HG03025 (cell line): ENCODE results near the gene BMF.

ENCODE experiments used
- ATAC-seq: cut with Tn5 transposase; IDR thresholded peaks from one replicate; pipeline ENCODE4 v1.9.1; 2021; ENCODE audit warnings: mild to moderate bottlenecking, moderate library complexity; ENCODE audit not compliant: unreplicated experiment, low FRiP score

The BMF gene

GRCh38 chr15:40104296-40104864 lies 4.3 kb downstream of the BMF start:
- ATAC-seq: no peak

DNA sequence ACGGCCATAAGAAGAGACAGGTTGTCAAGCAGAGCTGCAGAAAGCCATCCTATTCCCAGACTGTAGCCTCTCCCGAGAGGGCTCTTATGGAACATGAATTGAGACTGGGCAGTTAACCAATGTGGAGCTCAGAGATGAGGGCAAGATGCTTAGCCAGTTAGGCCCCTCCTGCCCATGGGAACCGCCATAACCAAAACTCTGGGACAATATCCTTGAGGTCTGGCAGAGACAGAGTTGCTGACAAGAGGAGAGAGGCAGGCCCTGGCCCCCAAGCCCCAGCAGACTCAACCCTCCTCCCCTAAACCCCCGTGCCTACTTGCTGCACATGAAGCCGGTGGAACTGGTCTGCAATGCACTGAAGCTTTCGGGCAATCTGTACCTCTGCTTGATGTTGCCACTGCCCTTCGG lies 4.8 kb downstream of the BMF start:
- ATAC-seq: no peak

- no peak for ATAC-seq
Measured at GRCh38 chr15:40102897-40103858, 5.5 kb downstream of the BMF start.

GRCh38 chr15:40100947-40101905 lies 7.5 kb downstream of the BMF start:
- ATAC-seq: no peak

DNA sequence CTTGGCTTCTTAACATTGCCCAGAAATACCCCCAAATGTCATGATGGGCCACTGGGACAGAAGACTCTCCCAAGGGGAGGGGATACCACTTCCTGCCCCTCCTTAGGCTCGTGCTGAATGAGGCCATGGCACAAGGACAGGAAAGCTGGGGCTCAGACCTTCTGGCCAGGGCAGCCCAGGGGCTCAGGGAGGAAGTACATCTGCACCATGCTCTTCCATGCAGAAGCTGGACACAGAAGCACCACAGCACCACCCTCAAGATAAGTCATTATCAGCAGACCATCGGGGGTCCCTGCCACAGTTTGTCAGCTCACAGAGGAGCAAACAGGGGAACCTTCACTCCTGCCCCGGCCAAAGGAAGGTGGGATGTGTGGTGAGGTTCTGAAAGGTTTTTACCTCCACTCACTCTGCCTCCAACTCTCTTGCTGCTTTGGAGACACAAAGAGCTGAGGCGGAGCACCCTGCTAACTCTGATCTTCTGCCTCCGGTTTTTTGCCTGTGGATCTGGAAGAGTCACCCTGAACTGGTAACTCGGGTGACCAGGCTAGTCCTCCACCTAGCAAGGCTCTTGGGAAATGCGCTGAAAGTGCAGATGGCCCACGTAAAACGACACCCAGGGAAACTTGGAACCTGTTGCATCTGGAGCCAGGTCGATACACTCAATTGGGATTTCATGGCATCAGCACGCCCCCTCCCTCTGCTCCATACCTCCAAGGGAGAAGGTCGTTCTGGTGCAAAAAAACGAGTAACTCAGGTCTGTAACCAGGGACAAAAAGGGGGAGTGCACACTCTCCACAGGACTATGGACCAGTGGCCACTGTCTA lies 8.3 kb downstream of the BMF start:
- no peak for ATAC-seq

GRCh38 chr15:40098489-40099261 lies 10.0 kb downstream of the BMF start:
- peak; percentile 78 for ATAC-seq

DNA sequence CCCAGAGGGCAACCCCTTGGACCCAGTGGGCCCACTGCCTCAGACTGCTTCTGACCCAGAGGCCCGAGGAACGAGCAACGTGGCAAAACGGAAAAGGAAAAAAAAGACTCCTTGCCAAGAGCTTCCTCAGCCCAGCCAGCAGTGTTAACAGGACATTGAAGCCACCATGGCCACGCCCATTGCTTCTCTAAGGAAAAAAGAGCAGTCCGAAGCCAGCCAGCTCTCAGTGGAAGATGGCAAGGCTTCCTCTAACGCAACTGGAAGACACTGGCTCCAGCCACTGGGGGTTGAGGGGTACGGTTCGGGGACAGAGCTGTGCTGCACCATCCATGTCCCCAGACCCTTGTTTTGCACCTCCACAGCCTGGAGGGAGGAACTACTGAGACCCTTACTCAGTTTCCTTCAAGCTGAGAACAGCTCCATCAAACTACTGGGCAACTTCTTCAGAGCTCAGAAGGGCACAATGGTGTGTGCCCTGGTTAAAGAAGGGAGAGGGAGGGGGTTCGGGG lies 10.7 kb downstream of the BMF start:
- ATAC-seq: no peak

DNA sequence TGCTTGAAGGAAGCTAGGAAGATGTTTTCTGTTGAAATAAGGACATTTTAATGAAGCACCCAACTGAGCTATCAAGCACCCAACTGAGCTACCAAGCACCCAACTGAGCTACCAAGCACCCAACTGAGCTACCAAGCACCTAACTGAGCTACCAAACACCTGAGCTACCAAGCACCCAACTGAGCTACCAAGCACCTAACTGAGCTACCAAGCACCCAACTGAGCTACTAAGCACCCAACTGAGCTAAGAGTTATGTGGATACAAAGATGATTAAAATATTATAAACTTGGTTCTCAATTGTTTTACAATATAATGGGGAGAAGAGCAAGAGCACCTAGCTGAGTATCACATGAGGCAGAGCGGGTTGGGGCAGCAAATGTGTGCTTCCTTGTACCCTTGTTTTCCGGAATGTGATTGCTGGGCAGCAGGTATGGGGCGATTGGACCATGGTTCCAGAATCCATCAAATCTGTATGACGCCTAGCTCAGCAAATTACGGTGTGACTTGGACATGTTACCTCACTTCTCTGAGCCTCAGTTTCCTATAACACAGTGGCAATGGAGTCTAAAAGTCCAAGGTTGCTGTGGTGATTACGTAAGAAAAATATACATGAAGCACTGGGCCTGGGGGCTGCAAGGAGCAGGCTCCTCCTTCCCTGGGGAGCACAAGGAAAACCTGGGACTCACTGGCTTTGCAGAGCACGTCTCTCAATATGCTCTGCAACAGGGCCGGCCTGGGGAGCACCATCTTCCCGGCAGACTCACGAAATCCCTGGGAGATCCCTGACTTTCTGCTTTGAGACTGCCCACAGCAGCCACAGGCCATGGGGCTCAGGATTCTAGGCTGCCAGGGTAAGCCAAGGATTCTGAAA lies 11.3 kb downstream of the BMF start:
- no peak for ATAC-seq

GRCh38 chr15:40096094-40096891 lies 12.4 kb downstream of the BMF start:
- ATAC-seq: no peak

- ATAC-seq: no peak
Measured at GRCh38 chr15:40095371-40096093, 13.1 kb downstream of the BMF start.

GRCh38 chr15:40094156-40094555 lies 14.5 kb downstream of the BMF start:
- no peak for ATAC-seq

DNA sequence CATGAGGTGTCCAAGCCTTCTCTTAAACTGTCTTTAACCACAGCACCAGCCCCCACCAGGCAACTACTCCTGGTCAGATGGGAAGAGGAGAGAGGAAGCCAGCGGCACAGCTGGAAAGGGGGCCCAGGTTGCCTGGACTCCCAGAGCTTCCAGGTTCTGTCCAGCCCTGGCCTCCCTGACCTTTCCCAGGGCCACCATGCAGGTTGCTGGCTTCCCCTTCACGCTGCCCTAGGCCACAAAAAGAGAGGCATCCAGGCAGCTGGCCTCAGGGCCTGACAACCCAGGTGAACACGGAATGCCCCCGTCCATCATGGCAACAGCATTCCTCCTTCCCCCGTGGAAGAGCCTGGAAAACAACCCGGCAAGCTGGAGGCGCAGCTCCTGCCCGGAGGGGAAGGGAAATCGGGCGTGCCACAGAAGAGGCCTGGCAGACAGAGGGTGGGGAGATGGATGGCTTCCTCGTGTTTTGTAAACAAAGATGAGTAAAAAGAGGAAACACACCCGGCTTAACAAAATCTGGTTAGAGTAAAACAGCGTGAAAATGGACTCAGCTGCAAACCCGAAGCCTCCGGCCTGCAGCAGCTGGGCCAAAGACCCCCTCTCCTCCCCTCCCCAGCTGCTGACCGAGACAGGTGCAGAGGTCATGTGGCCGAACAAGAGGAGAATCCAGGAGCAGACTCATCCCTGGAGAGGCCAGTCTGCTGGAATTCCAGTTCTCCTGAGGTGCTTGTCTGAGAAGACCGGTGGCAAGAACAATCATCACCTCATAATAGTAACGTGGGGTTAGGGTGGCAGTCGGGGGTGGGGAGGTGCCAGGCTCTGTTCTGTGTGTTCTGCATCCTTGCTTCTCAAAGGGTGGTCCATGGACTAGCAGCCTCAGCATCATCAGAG lies 15.5 kb downstream of the BMF start:
- no peak for ATAC-seq

GRCh38 chr15:40092256-40092978 lies 16.3 kb downstream of the BMF start:
- no peak for ATAC-seq

GRCh38 chr15:40091861-40092255 lies 16.8 kb downstream of the BMF start:
- ATAC-seq: no peak
